Astrocyte (in vitro differentiated cells and primary cell): ENCODE results near the gene ASPSCR1. TPM values are rescaled to one million over a fixed set of nuclear protein-coding genes. Genes with fewer than 3 reads are reported as not detected.

Source experiments
- DNase-seq: peaks from one replicate; pipeline ENCODE4 v3.0.0-alpha.2; 2010; ENCODE audit warnings: low read depth
- FAIRE-seq: peaks from 2 replicates; lab custom pipeline; 2011; peaks lifted over from hg19 to GRCh38; lab: Jason Lieb, UNC
- H2AFZ ChIP-seq: 2 replicates; pipeline ENCODE4 v1.6.0; 2012; ENCODE audit warnings: low read depth, low read length, inconsistent platforms
- H3K27ac ChIP-seq: 2 replicates; pipeline ENCODE4 v1.5.1; 2011; ENCODE audit warnings: low read depth, low read length, inconsistent platforms
- H3K27me3 ChIP-seq: 2 replicates; pipeline ENCODE4 v1.6.0; 2011; ENCODE audit warnings: low read length, inconsistent platforms; ENCODE audit not compliant: insufficient read depth
- H3K36me3 ChIP-seq: 2 replicates; pipeline ENCODE4 v1.5.1; 2011; ENCODE audit warnings: low read length, inconsistent platforms; ENCODE audit not compliant: insufficient read depth
- H3K4me1 ChIP-seq: 2 replicates; pipeline ENCODE4 v1.5.1; 2011; ENCODE audit warnings: low read length, inconsistent platforms; ENCODE audit not compliant: insufficient read depth
- H3K4me2 ChIP-seq: 2 replicates; pipeline ENCODE4 v1.6.0; 2012; ENCODE audit warnings: low read length, inconsistent platforms
- H3K4me3 ChIP-seq: 2 replicates; pipeline ENCODE4 v1.5.1; 2011; ENCODE audit warnings: low read depth, mild to moderate bottlenecking, low read length, inconsistent platforms; ENCODE audit not compliant: insufficient read depth
- H3K79me2 ChIP-seq: 2 replicates; pipeline ENCODE4 v1.6.0; 2012; ENCODE audit warnings: mild to moderate bottlenecking, low read length, inconsistent platforms; ENCODE audit not compliant: insufficient read depth
- H3K9ac ChIP-seq: 2 replicates; pipeline ENCODE4 v1.6.0; 2012; ENCODE audit warnings: mild to moderate bottlenecking, low read length, inconsistent platforms
- H3K9me3 ChIP-seq: 2 replicates; pipeline ENCODE4 v1.5.1; 2012; ENCODE audit warnings: low read depth, mild to moderate bottlenecking, low read length, inconsistent platforms; ENCODE audit not compliant: insufficient read depth
- H4K20me1 ChIP-seq: 2 replicates; pipeline ENCODE4 v1.6.0; 2012; ENCODE audit warnings: low read length, inconsistent platforms; ENCODE audit not compliant: insufficient read depth
- H3K27ac Mint-ChIP-seq: one replicate; pipeline ENCODE4 v1.8.0; 2021; ENCODE audit warnings: mild to moderate bottlenecking, mixed read lengths; ENCODE audit not compliant: unreplicated experiment
- H3K27me3 Mint-ChIP-seq: one replicate; pipeline ENCODE4 v1.8.0; 2021; ENCODE audit warnings: low read depth, mixed read lengths; ENCODE audit not compliant: unreplicated experiment
- H3K36me3 Mint-ChIP-seq: one replicate; pipeline ENCODE4 v1.8.0; 2021; ENCODE audit warnings: low read depth, mixed read lengths; ENCODE audit not compliant: unreplicated experiment
- H3K4me1 Mint-ChIP-seq: one replicate; pipeline ENCODE4 v1.8.0; 2021; ENCODE audit warnings: low read depth, mixed read lengths; ENCODE audit not compliant: unreplicated experiment
- H3K4me3 Mint-ChIP-seq: one replicate; pipeline ENCODE4 v1.8.0; 2021; ENCODE audit warnings: mild to moderate bottlenecking, moderate library complexity, mixed read lengths; ENCODE audit not compliant: unreplicated experiment
- H3K9me3 Mint-ChIP-seq: one replicate; pipeline ENCODE4 v1.8.0; 2021; ENCODE audit warnings: mild to moderate bottlenecking, mixed read lengths; ENCODE audit not compliant: unreplicated experiment
- CTCF ChIP-seq: IDR thresholded peaks from 2 replicates; pipeline ENCODE4 v1.5.1; 2011; ENCODE audit warnings: low read depth, mild to moderate bottlenecking, inconsistent platforms, low read length, moderate library complexity; ENCODE audit not compliant: insufficient read depth
- EZH2 ChIP-seq: IDR thresholded peaks from 2 replicates; pipeline ENCODE4 v1.6.1; 2012; ENCODE audit warnings: mild to moderate bottlenecking, low read length, inconsistent platforms; ENCODE audit not compliant: insufficient read depth
- total RNA-seq: library from RNA; stranded (reverse); gene quantifications from 2 replicates; pipeline ENCODE4 v1.2.1, GENCODE V29; 2021

Gene ASPSCR1
- total RNA-seq, 1 donor from 2014 or later = 25.5 TPM

DNA sequence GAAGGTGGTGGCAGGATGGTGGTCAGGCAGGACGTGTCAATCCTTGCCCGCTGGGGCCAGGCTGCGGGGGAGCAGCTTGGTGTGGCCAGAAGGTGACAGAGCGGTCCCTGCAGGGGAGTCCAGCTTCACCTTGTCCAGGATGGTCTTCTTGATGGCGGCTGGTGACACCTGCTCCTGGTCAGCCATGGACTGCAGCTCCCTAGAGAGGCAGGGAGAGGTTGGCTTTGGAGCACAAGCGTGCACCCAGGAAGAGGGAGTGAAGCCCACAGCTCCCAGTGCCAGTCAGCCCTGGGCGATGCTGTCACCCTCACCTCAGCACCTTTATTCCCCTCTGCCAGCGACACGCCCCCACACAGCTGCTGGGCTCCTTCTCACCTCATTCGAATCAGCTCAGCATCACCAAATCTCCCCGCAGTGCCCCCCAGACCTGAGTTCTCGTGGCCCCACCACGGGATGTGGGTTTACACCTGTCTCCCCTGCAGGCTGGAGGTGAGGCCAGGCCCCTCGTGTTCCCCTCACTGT lies 44.2 kb upstream of the ASPSCR1 start:
- Histone ChIP-seq H4K20me1 (peaks cover 37% of the 10 kb centered on the region), H3K79me2 (peaks cover 20% of the 10 kb centered on the region), H3K9me3 (no peaks in the 10 kb centered on the region), H3K27me3 (no peaks in the 10 kb centered on the region), H3K27ac (no peak overlapping the region), H3K9ac (no peak overlapping the region), H3K4me2 (no peak overlapping the region), H3K4me3 (no peak overlapping the region), H3K36me3 (no peaks in the 10 kb centered on the region), H2AFZ (no peak overlapping the region), H3K4me1 (peaks cover 13% of the 10 kb centered on the region)
- peak overlapping the region; percentile 40 for H3K4me3 Mint-ChIP-seq
- TF ChIP-seq CTCF = no peak
- no peak for TF ChIP-seq EZH2
- peaks cover 5% of the 10 kb centered on the region for H3K4me1 Mint-ChIP-seq
- peaks cover 10% of the 10 kb centered on the region for H3K36me3 Mint-ChIP-seq
- DNase-seq = no peak
- H3K27ac Mint-ChIP-seq = no peak overlapping the region
- H3K9me3 Mint-ChIP-seq = no peaks in the 10 kb centered on the region
- FAIRE-seq = no peak
- no peaks in the 10 kb centered on the region for H3K27me3 Mint-ChIP-seq

GRCh38 chr17:81934098-81934757 lies 43.2 kb upstream of the ASPSCR1 start:
- Mint-ChIP-seq H3K4me1 (peaks cover 5% of the 10 kb centered on the region), H3K4me3 (no peak overlapping the region), H3K9me3 (no peaks in the 10 kb centered on the region), H3K27ac (peak overlapping the region; percentile 41), H3K27me3 (peaks cover 3% of the 10 kb centered on the region), H3K36me3 (peaks cover 10% of the 10 kb centered on the region)
- Histone ChIP-seq H3K9me3 (no peaks in the 10 kb centered on the region), H3K27ac (no peak overlapping the region), H2AFZ (no peak overlapping the region), H4K20me1 (peaks cover 32% of the 10 kb centered on the region), H3K79me2 (peaks cover 20% of the 10 kb centered on the region), H3K9ac (no peak overlapping the region), H3K4me1 (peaks cover 6% of the 10 kb centered on the region), H3K36me3 (no peaks in the 10 kb centered on the region), H3K4me2 (no peak overlapping the region), H3K27me3 (no peaks in the 10 kb centered on the region), H3K4me3 (no peak overlapping the region)
- no peak for DNase-seq
- TF ChIP-seq CTCF = no peak
- TF ChIP-seq EZH2 = no peak
- no peak for FAIRE-seq
